Amniotic stem cell (primary cell): Measurements from ENCODE around the gene SMIM8.

Experiments
- DNase-seq: peaks from one replicate; lab custom pipeline; 2025; lab: John Stamatoyannopoulos, UW

SMIM8 gene

DNA sequence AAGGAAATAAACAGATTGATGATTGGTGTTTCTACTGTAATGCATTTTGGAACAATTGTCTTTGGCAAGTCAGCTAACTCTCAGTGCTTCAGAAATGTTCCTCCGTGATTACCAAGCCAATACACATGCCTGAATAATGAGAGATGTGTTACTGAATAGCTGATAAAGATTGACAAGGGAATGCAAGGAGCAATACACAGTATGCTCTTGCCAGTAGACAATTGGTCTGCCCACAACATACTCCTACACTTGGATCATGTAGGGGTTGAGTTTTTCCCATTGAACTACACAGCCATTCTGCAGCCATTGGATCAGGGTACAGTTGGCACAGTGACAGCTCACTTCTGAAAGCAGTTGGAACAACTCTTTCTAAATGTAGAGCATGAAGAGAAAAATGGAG, 12.3 kb downstream of the SMIM8 start:
- DNase-seq: no peak

DNA sequence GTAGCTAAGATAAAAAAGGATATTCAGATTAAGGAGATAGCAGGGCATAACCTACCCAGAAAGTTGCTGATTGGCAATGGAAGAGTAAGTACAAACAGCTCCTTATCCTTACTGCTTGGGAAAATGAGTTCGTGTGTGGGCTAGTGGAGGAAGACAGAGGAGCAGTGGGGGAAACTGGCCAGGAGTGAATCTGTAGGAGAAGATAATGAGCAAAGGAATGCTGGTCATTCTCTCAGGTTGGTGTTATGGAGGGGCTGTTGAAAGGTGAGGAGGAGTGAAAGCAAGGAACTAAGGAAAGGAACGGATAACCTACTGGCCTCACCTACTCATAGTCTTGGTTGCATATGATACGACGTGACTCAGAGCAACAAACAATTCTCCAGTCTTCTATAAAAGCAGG, 14.0 kb downstream of the SMIM8 start:
- no peak for DNase-seq

DNA sequence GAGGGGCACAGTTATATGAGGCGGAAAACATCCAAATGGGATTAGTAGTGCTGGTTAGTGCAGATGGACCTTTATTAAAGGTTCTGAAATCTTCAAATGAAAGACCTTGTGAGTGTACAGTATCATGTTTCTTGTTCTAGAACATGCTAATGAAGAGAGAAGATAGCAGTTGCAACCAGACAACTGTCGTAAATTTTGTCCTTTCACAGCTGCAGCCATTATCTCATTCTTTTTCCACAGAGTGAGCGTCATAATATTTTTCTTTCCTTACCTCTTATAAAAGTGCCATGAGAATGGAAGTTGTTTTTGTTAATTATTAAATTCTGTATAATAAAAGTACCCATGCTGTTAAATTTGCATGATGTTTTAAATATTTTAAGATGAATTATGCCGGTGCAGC, 17.8 kb downstream of the SMIM8 start:
- no peak for DNase-seq

DNA sequence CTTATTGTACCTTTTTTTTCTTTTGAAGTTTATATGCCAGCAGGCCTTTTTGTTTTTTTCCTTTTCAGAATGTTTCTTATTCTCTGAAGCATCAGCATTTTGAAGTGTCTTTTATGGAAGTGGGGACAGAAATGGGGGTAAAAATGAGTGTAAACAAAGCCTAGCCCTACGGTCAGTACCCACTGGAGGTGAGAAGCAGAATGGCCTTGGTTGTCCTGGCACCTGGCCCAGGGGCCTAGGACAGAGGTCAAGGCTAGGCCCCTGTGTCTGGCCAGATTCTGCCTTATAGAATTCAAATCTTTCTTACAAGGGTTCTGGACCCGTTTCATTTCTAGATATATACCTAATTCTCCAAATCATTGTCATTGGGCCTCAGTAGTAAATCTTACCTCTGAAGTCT, 18.8 kb downstream of the SMIM8 start:
- DNase-seq: no peak

DNA sequence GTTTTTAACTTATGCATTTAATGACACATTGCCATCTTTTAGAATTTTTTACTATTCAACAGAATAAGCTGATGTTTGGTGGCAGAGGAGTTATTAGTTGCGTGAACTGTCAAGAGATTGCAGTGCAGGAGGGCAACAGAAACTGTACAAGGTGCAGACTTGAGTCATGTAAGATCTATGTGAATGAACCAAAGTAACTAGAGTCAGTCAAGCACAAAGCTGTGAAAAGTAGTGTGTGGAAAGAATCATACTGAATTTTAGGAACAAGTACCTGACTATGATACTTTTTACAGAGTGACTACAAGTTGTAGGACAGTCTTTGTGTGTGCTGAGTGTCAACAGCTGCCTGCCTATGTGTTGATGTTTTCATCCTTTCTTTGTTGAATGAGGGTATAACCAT, 19.5 kb downstream of the SMIM8 start:
- DNase-seq: no peak

DNA sequence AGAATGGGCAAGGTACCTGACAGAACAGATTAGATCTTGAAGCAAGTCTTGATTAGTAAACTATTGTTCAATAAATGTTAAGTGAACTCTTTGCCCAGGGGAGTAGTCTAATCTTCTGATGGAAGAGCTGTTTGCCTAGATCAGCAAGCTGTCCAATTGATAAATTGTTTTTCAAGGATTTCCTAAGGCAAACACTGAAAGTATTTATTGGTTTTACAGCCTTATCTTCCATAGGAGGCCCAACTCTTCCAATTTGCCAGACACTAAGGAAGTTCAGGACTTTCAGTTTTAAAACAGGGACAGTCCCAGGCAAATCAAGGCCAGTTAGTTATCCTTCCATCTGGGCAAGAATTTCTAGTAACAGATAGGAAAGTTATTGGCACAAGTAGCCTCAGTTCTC, 20.4 kb downstream of the SMIM8 start:
- DNase-seq: no peak

DNA sequence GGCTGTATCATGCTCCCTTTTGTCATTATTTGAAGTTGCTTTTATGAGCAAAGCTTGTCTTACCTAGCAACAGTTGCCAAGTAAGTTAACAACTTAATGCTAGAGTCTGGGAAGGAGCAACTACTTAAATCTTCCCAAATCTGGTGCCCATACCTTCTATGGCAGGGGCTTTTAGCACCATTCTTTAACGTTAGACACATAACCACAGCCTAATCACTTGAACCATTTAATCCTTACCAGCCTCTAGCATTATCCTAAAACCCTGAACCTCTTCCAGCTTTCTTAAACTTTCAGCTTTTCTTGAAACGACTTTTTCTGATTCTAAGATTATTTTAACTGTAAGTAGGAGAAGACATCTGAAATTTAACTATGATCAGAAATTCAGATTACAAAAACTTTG, 22.3 kb downstream of the SMIM8 start, which contains the start of gene C6orf163:
TSS of gene C6orf163 (plus strand) at position 83 of the 400 bp plus-strand sequence. CDS start at position 370, 287 bp downstream.
- DNase-seq: no peak

DNA sequence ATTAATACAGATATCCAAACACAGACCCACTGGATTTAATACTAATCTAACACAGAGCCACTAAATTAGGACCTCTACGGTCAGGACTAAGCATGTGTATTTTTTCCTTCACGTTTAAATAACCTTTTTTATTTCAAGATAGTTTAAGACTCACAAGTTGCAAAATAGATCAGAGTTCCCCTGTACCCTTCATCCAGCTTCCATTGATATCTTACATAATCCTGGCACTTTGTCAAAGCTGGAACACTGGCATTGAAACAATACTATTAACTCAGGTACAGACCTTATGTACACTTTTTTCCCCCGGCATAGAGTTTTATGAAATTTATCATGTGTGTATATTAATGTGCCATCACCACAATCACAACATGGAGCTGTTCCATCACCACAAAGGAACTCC, 24.3 kb downstream of the SMIM8 start:
- DNase-seq: no peak

DNA sequence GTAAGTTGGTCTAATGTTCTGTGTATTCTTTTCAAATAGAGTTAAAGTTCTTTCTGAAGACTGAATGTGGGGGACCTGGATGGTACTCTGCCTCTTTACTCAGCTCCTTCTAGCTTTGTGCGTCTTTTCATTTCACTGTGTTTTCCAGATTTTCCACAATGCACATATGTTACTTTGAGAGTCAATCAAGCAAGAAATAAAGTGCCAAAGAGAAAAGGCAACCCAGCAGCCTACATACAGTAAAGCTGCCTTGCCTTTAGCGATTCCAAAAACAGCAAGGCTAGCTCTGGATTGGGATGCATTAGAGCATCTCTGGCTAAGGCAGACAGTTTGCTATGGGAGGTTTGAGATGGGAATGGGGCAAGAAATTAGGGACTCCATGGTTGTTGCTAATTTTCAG, 27.5 kb downstream of the SMIM8 start:
- no peak for DNase-seq

DNA sequence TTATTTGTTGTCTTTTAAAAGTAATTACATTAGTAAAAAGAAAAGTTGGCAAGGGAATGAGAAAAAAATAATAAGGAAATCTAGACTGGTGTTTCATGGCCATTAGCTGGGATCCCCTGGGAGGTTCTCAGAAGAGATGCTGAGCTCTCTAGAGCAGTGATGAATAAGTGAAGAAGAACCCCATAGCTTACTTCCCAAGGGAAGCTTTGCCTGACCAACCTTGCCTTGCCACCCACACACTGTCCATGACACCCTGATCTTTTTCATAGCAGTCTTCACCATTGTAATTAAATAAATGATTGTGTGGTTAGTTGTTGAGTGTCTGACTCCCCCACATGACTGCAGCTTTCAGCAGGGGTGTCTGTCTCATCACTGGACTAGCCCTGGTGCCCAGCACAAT, 28.1 kb downstream of the SMIM8 start:
- DNase-seq: no peak

DNA sequence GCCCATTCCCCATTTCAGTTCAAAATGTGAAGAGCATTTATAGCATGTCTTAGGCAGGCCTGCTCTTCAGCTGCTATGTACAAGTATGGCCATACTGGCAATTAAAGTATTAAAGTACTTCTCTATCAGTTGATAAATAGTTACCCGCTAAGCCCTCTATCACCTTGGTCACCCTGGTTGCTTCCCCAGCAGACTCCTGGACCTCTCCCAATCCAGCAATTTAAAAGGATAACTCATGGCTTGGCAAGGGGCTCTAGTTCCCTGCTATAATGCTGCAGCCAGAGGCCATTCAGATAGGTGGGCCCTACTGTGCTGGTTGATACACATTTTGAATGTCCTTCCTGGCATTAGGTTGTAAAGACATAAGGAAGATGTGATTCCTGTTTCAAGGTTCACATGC, 29.2 kb downstream of the SMIM8 start:
- no peak for DNase-seq

DNA sequence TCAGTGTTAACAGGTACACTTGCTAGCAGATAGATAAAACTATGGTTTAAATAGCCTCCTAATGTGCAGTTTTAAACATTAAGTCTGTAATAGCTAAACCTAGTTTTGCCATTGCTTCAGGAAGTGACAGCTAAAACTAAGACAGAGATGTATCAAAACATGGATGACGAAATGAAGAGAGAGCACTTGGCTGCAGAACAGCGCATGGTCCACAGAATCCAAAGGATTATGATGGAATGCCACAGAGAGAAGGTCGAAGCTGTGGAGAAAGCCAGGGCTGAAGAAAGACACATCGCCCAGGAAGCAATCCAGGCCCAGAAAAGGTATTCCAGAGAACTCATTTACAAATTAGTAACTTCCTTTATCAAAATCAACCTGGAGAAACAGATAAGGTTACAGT, 33.8 kb downstream of the SMIM8 start:
- DNase-seq: no peak

DNA sequence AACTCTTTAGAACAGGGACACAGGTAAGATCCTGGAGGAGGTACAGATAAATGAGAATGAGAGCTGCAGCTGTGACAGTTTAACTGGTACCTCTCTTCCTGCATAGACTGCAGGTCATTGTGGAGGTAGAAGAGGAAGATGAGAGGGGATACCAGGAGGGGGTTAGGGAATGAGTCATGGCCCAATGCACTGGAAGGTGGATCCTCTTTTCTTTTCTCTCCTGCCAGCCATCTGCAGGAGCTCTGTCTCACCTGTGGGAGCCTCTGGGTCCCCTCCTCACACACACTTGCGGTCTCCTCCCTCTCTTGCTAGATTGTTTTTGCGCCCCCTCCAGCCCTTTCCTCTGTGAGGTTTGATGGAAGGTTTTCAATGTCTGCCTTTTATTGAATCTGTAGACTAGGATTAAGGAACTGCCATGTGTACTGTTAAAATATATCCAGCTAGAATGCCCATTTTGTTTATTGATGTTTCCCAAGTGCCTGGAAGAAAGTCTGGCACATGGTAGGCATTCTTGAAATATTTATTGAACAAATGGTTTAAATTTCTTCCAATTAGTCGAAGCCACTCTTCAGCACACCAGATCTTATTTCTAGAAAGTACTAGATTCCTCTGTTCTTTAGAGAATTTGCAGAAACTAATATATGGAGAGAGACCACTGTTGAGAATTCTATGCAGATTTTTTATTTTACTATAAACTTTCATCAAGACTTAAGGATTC, 35.2 kb downstream of the SMIM8 start:
- DNase-seq: no peak

DNA sequence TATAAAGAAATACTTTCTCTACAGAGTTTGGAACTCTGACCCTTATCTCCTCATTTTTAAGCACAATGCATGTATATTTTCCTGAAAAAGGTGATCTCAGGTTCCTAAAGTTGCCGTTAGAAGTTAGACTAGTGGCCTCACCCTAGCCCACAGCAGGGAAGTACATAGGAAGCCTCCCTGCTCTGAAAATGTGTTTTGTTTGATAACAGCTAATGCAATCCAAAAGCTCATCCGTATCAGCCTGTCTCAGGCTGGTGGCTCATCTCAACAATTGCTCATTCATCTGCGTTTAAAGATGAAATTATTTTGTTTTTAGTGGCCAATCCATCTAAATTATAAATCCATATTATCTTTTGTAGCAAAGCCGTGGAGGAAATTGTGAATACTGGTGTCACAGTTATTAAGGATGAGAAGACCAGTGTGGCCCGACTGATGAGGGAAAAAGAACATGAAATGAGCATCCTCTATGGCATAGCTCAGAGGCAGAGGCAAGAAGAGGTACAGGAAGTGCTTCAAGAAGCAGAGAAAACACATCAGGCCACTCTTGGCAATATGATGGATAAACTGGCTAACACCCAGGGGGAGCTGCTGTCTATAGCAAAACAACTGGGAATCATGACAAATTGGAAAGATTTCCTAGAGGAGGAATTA, 42.3 kb downstream of the SMIM8 start:
- no peak for DNase-seq

DNA sequence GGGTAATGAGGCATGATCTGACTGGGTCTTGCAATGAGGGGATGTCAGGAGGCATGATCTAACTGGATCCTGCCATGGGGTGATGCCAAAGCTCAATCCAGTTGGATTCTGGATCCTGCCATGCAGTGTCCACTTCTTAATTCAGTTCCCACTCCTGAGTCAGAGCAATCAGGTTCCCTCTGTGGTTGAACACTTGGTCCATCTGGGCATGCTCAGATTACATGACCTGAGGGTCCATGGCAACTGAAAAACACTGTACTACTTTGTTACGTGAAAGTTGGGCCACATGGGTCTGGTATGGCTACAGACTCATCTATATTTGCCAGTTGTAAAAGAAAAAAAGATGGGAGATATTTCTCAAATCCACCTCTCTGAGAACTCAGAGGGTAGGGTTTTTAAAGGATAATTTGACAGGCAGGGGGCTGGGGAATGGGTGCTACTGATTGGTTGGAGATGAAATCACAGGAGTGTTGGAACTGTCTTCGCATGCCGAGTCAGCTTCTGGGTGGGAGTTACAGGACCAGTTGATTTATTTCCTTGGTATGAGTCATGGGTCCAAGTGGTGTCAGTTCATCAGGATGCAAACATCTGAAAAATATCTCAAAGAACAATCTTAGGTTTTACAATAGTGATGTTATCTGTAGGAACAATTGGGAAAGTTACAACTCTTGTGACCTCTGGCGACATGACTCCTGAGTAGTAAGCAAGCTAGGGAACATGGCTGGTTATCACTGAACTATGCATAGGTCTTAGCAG, 43.9 kb downstream of the SMIM8 start:
- no peak for DNase-seq

DNA sequence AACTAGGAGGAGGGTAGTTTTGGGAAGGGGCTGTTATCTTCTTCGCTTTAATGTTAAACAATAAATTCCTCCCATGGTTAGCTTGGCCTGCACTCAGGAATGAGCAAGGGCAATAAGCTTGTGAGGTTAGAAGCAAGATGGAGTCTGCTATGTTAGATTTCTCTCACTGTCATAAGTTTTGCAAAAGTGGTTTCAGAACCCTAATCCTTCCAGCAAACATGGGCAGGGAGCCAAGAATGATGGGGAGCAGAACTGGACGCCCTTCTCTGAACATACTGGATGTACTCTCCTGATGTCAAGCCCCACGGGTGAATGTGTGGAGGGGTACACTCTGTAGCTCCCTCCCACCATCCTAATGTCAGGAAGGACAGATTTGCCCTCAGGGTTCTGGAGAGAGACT, 44.5 kb downstream of the SMIM8 start:
- no peak for DNase-seq

DNA sequence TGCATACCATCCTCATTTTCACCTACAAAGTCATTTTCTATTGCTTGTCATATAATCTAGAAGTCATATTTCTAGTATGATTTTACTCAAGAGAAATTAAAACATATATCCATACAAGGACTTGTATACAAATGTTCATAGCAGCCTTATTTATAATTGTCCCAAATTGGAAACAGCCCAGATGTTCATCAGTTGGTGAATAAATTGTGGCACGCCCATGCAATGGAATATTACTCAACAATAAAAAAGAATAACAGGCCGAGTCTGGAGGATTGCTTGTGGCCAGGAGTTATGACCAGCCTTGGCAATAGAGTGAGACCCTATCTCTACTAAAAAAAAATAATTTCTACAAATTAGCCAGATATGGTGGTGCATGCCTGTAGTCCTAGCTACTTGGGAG, 51.0 kb downstream of the SMIM8 start:
- no peak for DNase-seq

DNA sequence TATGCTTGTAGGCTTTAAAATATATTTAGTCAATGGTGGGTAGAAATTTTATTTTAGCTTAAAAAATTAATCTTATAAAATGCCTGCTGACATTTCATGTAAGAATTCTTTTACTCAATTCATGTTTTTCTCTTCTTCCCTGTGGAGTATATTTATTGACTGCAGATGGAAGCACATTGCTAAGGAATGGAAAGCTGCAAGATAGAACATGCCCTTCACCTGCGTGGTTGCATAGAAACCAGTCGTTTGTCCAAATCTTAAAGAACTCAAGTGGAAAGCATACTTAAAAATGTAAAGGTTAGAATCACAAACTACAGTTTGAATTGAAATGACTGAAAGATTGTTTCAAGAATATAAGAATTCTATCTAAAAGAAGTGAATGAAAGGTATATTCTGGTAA, 52.9 kb downstream of the SMIM8 start:
- no peak for DNase-seq

DNA sequence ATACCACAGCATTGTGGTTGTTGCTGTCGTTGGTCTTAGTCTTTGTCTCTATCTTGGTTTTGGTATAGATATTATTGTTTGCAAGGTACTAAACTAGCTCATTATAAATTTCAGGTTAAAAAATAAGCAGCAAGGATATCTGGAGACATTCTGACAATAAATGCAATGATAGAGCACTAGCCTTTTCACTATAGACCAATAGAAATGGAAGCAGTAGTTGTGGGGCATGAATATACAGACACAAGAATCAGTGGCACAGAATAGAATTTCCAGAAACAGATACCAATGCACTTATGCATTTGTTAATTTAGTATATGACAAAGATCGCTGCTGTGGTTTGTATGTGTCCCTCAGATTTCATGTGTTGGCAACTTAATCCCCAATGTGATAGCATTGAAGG, 54.3 kb downstream of the SMIM8 start:
- DNase-seq: no peak

DNA sequence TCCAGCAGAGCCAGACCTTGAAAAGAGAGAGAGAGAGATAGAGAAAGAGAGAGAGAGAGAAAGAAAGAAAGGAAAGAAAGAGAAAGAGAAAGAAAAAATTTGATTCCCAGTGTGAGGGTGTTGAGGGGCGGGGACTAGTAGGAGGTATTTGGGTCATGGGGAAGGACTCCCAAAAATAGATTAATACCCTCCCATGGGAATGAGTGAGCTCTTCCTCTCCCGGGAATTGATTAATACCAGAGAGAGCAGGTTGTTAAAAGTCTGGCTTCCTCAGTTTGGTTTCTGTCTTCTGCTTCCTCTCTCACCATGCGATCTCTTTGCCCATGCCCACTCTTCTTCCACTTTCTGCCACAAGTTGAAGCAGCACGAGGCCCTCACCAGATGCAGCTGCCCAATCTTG, 56.6 kb downstream of the SMIM8 start:
- DNase-seq: no peak

DNA sequence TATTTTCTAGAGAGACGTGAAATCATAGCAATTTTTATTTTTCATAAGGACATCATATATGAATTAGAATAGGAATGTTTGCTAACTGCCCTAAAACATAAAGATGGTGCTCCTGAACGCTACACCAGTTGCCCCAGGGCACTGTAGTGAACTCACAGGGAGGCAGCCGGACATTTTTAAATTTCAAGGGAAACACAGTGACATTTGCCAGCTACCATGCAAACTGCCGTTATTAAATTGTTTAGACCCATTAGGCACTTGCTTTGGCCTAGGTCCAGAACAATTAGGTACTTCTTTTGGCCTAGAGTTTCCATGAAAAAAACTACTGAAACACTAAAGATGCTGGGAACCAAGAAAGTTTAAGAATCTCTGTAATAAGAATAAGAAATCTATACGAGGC, 60.5 kb downstream of the SMIM8 start:
- DNase-seq: no peak

DNA sequence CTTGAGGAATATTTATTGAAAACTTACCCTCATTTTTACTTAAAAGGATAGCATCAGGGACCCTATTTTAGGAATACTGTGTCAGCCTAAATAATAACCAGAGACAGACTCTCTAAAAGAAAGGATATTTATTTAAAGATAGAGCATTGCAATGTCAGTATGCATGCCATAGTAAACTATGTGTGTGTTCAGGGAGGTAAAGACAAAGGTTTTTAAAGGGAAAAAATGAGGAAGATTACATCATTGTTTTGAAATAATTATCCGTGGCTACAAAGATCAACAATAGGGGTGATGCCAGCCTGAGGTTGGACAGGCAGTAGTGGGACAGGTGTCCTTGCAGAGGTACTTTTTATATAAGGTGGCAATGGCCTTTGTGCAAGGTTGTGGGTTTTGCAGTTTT, 61.6 kb downstream of the SMIM8 start:
- DNase-seq: no peak

DNA sequence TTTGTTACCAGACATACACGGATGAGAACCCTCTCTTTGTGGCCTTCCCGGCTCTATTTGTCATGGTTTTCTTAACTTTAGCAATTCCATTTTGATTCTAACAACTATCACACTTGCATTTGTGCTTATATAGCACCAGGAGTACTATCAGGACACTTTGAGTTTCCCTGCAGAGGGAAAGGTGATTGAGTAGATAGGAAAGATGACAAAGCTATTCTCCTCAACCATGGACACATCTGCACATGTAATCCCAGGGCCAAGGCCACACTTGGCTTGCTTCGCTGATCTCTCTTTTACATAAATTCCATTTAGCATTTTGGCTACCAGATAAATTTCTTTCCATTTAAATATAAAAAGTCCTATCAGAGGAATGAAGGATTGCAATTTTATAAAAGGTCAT, 62.1 kb downstream of the SMIM8 start:
- no peak for DNase-seq
